Ishikawa (cell line): ENCODE data around the gene IFNA13.

ENCODE experiments used
- EGR1 ChIP-seq: IDR thresholded peaks from 2 replicates; pipeline ENCODE4 v1.6.1; 2012
- EP300 ChIP-seq: IDR thresholded peaks from 2 replicates; pipeline ENCODE4 v1.6.1; 2012; ENCODE audit warnings: borderline replicate concordance
- FOXM1 ChIP-seq: IDR thresholded peaks from 2 replicates; pipeline ENCODE4 v1.6.1; 2012; ENCODE audit warnings: low read depth, borderline replicate concordance
- RAD21 ChIP-seq: IDR thresholded peaks from 2 replicates; pipeline ENCODE4 v1.6.1; 2012; ENCODE audit warnings: low read depth
- TAF1 ChIP-seq: IDR thresholded peaks from 2 replicates; pipeline ENCODE4 v1.6.1; 2012; ENCODE audit warnings: low read depth, mild to moderate bottlenecking
- TCF12 ChIP-seq: IDR thresholded peaks from 2 replicates; pipeline ENCODE4 v1.6.1; 2012; ENCODE audit warnings: low read depth
- ZBTB7A ChIP-seq: IDR thresholded peaks from 2 replicates; pipeline ENCODE4 v1.6.1; 2012; ENCODE audit warnings: low read depth
- TF ChIP-seq, protein P1 (sequence below): IDR thresholded peaks from 2 replicates; pipeline ENCODE4 v1.6.1; 2012

DNA sequence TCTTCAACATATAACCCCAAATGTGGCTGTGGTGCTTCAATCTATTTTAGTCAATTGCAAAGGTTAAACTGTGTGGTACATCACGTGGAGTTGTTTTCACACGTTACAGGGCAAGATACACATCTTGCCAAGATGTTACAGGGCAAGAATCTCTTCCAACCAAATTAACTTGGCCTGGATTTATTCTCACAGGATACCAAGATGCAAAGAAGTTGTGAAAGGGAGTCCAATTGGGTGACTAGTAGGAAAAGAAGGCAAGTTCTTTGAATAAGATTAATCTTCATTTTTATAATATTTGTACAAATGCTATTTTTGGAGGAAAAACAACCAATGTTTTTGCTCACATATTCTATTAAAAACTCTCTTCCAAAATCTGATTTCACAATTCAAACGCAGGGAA is 36.3 kb upstream of the IFNA13 start:
- no peak for TF ChIP-seq RAD21
- TF ChIP-seq FOXM1, result no peak
- no peak for TF ChIP-seq ZBTB7A
- TF ChIP-seq, protein P1, sequence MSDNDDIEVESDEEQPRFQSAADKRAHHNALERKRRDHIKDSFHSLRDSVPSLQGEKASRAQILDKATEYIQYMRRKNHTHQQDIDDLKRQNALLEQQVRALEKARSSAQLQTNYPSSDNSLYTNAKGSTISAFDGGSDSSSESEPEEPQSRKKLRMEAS, result no peak
- TF ChIP-seq EP300, result no peak
- no peak for TF ChIP-seq TCF12
- TF ChIP-seq EGR1, result no peak
- TF ChIP-seq TAF1, result no peak
